ENCODE data around the gene ZNF746. TPM values are rescaled to one million over a fixed set of nuclear protein-coding genes. Genes with fewer than 3 reads are reported as not detected.

ZNF746 gene
- total RNA-seq, 2 donors from 2014 or later = 11.0 to 13.6 TPM

- Histone ChIP-seq H3K27ac (no peak overlapping the region), H3K36me3 (peaks cover 73% of the 10 kb centered on the region), H3K4me3 (no peak overlapping the region), H3K27me3 (no peaks in the 10 kb centered on the region), H3K9me3 (no peaks in the 10 kb centered on the region), H3K4me1 (peaks cover 0 to 6% of the 10 kb centered on the region in 2 donors)
- no peak for DNase-seq (ENCODE audit: low spot score)
- no peak for TF ChIP-seq CTCF (IDR thresholded peaks at IDR 0.05)
Observed at GRCh38 chr7:149490083-149490760, 7.4 kb downstream of the ZNF746 start.

DNA sequence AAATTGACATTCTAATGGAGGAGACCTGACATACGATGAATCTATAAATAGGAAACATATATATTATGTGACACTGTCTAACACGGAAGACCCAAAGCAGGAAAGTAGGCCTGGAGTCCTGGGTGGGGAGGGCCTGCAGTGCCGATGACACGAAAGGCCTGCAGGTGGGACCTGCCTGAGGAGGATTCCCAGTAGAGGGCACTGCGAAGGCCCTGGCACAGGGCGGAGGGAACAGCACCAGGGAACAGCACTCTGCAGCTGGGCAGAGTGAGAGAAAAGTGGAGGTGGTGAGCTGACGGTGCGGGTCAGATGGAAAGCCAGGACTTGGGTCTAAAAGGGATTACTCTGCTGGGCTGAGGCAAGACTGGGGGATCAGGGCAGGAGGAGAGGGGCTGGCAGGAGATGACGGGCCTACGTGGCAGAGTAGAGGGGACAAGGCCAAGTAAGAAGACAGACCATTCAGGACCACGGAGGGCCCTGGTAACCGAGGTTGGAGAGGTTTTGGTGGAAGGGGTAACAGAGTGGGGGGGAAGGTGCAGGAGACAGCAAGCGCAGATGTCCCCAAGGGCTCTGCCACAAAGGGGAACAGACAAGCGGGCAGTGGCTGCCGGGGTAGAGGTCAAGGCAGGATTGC lies 8.1 kb downstream of the ZNF746 start:
- no peaks in the 10 kb centered on the region for H3K27me3 ChIP-seq
- no peak overlapping the region for H3K27ac ChIP-seq
- H3K36me3 ChIP-seq = peaks cover 77% of the 10 kb centered on the region
- no peaks in the 10 kb centered on the region for H3K9me3 ChIP-seq
- no peaks in the 10 kb centered on the region for H3K4me1 ChIP-seq
- no peak for DNase-seq (ENCODE audit: low spot score)
- no peak overlapping the region for H3K4me3 ChIP-seq
- TF ChIP-seq CTCF (IDR thresholded peaks at IDR 0.05) = no peak

- DNase-seq (ENCODE audit: low spot score) = no peak
- no peak for TF ChIP-seq CTCF (IDR thresholded peaks at IDR 0.05)
- no peak overlapping the region for H3K4me3 ChIP-seq
Observed at GRCh38 chr7:149479568-149479967, 18.0 kb downstream of the ZNF746 start.

GRCh38 chr7:149478754-149479153 lies 18.9 kb downstream of the ZNF746 start:
- no peaks in the 10 kb centered on the region for H3K4me1 ChIP-seq

More at GRCh38 chr7:149479568-149479967, 18.0 kb downstream of the ZNF746 start:
- H3K27me3 ChIP-seq = no peaks in the 10 kb centered on the region
- H3K36me3 ChIP-seq = peaks cover 29% of the 10 kb centered on the region
- H3K4me1 ChIP-seq = no peaks in the 10 kb centered on the region
- peaks cover 0 to 9% of the 10 kb centered on the region in 2 donors for H3K9me3 ChIP-seq
- H3K27ac ChIP-seq = no peak overlapping the region

More at GRCh38 chr7:149478754-149479153, 18.9 kb downstream of the ZNF746 start:
- H3K27ac ChIP-seq = no peak overlapping the region
- no peak for TF ChIP-seq CTCF (IDR thresholded peaks at IDR 0.05)
- no peaks in the 10 kb centered on the region for H3K27me3 ChIP-seq
- peaks cover 0 to 9% of the 10 kb centered on the region in 2 donors for H3K9me3 ChIP-seq
- peaks cover 37% of the 10 kb centered on the region for H3K36me3 ChIP-seq
- no peak overlapping the region for H3K4me3 ChIP-seq
- no peak for DNase-seq (ENCODE audit: low spot score)

All from right atrium auricular region (tissue), 2 donors.